Amniotic stem cell (primary cell): ENCODE results near the gene COG5.
A peak's percentile ranks its signal among the peaks of the same experiment; 100 is the strongest.

Source experiments
- DNase-seq: peaks from one replicate; lab custom pipeline; 2025; lab: John Stamatoyannopoulos, UW

COG5 gene

GRCh38 chr7:107563775-107564552 lies at the start of gene COG5, which contains the start of gene DUS4L:
TSS of gene COG5 (minus strand) at chr7:107563920. CDS start at chr7:107563896, 24 bp downstream.
TSS of gene DUS4L (plus strand) at chr7:107563971. CDS start at chr7:107567071, 3,100 bp downstream.
- DNase-seq = peak; percentile 56

GRCh38 chr7:107613439-107613838 lies 49.7 kb upstream of the COG5 start:
- DNase-seq = no peak

- DNase-seq = no peak
These were observed 46.6 kb upstream of the COG5 start for GRCh38 chr7:107610323-107610722.

DNA sequence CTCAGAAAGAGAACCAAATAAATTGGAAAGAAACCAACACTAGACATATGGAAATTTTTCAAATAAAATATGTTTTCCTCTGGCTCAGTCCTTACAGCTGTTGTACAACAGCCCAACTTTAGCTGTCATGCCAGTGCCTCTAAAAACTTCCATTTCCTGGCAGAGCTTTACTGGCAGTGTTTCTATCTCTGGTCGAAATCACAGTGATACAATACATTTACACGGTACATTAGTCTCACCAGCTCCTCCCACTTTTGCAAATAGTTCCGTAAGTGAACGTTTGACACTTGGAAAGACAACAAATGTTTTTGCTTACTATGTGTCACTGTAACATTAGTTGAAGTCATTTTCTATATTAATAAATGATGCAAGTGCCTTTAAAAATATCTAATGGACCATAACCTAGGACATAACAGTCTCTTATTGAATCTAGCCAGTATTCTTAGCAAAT lies 46.1 kb upstream of the COG5 start:
- no peak for DNase-seq

GRCh38 chr7:107606303-107606702 lies 42.6 kb upstream of the COG5 start:
- DNase-seq = no peak

DNA sequence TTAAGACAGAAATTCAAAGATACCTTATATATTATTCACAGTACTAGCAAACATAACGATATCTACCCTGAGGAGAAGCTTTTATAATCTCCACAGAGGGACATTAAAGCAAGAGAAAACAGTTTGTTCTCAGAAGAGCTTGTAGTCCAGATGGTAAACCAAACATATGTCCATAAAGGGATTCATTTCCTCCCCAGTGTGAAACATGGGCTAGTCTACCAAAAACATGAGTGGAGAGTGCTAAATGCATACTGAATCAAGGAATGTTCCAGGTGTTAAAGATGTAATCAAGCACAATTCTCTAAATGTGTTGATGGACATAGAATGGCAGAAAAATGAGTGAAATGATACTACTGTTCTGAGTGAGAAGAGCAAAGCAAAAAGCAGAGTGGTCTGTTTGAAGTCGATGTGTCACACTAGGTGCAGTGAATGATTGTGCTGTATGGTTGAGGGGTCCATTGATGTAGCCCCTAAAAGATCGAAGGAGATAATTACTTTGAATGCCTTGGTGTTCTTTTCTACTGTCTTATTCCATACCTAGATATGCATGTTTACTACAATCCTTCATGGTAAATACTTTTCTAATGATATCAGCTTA lies 41.6 kb upstream of the COG5 start:
- no peak for DNase-seq

DNA sequence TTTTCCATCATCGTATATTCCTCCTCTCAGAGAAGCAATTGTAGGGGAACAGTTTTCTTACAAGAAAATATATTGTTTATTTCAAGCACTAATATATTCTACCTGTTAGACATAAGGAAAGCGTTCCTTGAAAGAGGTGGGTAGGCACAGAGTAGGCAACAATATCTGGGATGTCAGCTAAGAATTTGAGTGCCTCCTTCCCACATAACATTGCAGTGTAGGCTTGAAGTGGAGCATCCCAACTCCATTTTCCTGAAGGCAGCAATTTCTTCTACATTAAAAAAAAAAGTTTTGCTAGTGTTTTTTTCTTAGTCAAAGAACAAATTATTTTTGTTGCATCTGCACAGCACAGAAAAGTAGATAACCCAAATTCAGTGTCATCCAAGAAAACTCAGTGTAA lies 37.1 kb upstream of the COG5 start:
- no peak for DNase-seq

- DNase-seq = no peak
These were observed 35.5 kb upstream of the COG5 start for GRCh38 chr7:107599262-107599661.

DNA sequence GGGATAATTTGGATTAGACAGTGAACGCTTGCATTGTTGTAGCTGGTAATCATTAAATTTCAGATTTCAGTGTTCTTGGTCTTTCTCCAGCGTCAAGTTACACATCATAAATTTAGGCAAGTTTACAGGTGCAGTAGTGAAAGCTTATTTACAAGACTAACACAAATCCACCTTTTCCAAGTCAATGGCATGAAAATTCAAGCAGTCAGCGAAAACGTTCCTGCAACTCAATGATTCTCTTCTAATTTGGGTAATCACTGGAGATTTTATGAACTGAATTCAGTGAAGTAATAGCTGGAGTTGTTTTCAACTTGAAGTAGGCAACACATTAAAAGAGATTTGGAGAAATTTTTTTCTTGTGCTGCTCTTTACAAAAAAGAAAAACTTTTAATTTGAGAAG lies 34.2 kb upstream of the COG5 start:
- no peak for DNase-seq

- DNase-seq = no peak
These were observed 33.8 kb upstream of the COG5 start for GRCh38 chr7:107597582-107597916.

GRCh38 chr7:107596881-107597581 lies 33.3 kb upstream of the COG5 start:
- no peak for DNase-seq

DNA sequence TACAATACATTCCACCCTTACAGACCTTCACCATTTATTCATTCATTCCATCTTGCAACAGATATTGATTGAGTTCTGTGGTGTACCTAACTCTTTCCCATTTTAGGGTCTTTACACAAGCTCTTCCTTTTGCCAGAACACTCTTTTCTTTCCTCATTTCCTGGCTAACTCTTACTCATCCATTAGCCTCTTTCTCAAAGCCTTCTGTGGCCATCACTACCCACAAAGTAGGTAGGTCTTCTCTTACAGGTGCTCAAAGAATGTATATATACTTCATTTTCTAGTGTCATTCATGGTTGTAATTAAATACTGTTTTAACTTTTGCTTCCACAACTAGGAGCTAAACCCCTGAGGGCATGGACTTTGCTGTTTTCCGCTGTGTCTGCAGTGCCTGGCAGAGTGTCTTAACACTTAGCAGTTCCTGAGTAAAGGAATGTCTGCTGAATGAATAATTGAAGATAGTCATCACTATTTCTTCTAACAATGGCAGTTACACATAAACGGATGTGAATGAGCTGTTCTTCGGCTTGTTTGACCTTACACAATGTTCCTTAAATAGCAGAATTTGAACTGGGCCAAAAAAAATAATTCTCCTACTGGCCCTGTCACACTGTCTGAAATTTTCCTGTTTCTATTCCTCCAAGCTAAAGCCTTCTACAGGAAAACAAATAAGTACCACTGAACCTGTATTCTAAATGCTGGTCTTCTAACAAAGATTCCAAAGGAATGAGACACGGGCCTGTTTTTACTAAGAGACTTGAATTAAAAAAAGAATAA lies 31.4 kb upstream of the COG5 start:
- peak; percentile 75 for DNase-seq

DNA sequence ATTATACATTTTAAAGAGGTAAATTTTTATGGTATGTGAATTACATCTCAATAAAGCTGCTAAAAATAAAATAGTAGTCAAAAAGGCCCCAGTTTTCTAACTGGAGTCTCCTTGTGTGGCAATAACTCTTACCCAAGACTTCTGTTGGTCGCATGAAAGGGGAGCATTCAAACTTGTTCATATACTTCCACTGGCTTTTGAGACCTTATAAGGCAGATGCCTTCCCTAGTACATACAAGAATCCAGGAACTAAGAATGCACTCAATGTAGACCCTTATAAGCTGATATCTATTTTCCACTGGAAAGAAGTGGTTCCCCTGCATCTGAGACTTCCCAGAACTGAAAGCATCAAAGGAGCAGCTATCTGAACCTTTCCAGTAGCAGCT lies 29.3 kb upstream of the COG5 start:
- no peak for DNase-seq

- no peak for DNase-seq
These were observed 28.8 kb upstream of the COG5 start for GRCh38 chr7:107592361-107593024.

DNA sequence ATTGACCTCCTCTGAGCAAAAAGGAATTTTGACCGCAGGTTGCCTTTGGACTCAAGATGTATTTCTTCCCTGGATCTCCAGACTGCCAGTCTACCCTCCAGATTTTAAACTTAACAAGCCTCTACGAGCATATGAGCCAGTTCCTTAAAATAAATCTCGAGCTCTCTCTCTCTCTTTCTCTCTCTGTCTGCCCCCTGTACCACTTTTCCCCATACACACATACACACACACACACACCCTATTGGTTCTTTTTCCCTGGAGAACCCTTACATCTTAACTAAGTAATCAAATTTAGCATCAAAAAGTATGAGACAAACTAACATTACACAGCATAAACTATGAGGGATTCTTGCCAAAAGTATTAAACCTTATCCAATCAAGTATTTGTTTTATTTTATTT lies 27.7 kb upstream of the COG5 start:
- DNase-seq = no peak

DNA sequence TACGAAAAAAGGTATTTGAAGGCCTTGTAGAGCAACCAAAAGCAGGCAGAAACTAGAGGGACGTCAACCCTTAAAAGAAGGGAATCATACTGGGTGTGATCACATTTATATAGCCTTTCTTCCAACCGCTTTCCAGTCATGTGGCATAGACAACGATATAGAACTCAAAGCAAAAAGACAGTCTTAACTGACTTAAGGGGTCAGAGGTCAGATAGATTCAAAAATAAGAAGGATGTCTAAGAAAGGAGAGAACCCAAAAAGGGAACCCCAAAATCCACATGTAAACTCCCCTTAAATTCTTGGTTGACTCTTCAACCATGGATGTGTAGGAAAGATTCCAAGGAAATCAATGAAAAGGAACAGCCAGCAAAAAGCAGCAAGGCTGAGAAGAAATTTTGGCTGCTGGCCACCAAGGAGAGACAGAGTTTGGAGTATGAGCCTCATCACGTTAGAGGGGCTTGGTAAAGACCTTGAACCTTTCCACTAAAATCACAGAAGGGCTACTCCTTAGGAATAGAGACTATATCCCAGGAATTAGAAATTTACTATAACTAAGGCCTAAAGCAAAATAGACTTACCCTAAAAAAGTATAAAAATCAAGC lies 24.9 kb upstream of the COG5 start:
- no peak for DNase-seq

DNA sequence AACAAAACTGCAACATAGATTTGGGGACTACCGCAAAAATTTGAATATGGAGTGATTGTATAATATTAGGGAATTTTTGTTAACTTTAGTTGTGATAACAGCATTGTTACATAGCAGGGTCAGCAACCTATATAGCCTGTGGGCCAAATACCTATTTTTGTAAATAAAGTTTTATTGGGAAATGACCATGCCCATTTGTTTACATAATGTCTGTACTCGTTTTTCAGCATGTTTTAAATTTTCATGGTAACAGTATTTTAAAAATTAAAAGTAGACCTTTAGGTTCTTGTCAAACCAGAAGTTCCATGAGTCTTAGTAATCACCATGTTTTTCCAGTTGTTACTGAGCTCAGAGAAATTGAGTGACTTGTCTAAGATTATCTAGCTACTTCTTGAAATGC lies 21.0 kb upstream of the COG5 start:
- DNase-seq = no peak

- DNase-seq = no peak
These were observed 19.2 kb upstream of the COG5 start for GRCh38 chr7:107582875-107583274.

GRCh38 chr7:107581387-107582013 lies 17.8 kb upstream of the COG5 start:
- no peak for DNase-seq

DNA sequence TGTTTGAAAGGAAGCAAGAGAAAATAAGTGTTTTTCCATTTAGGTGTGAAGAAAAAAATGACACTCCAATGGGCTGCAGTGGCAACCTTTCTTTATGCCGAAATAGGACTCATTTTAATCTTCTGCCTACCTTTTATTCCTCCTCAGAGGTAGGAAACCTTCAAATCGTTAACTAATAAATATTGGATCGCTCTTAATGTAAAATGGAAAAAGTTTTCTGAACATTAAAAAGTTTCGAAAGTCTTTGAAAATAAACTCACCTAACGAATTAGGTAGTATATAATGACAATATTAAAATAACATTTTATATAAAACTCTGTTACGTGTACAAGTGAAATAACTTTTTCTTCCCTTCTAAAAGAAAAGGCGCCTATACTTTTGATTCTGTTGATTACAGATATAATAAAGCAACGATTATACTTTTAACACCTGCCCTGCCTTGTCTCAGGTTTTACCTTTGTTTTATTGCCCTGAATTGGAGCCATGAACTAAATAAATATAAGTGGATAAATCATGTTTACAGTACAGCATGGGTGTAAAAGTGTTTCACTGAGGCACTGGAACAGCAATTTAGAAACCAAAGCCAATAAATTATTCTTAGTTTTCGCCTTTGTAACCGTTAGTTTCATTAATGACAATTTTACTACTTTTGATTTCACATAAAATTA lies 17.1 kb upstream of the COG5 start:
- DNase-seq = no peak
